DOHH2 (cell line): ENCODE measurements around the gene UBE2E1.

Source experiments
- H3F3A ChIP-seq: fragments of 200-600 bp; sonication (generic), shearing (Covaris generic); 2 replicates; pipeline ENCODE4 v1.6.0; 2016; ENCODE audit warnings: antibody characterized with exemption, mild to moderate bottlenecking; ENCODE audit not compliant: control insufficient read depth, insufficient read depth
- H3K27ac ChIP-seq: fragments of 200-600 bp; sonication (generic); 2 replicates; pipeline ENCODE4 v1.5.1; 2014; ENCODE audit warnings: low read depth, mild to moderate bottlenecking, low read length, moderate library complexity
- H3K27me3 ChIP-seq: fragments of 200-600 bp; sonication (generic); 2 replicates; pipeline ENCODE4 v1.6.1; 2014; ENCODE audit warnings: mild to moderate bottlenecking, low read length, mixed read lengths; ENCODE audit not compliant: control insufficient read depth
- H3K36me3 ChIP-seq: fragments of 200-600 bp; sonication (generic); 2 replicates; pipeline ENCODE4 v1.6.1; 2014; ENCODE audit warnings: mild to moderate bottlenecking, low read length, moderate library complexity, mixed read lengths; ENCODE audit not compliant: control insufficient read depth
- H3K4me1 ChIP-seq: fragments of 200-600 bp; sonication (generic); 2 replicates; pipeline ENCODE4 v1.6.1; 2014; ENCODE audit warnings: mild to moderate bottlenecking, low read length, mixed read lengths; ENCODE audit not compliant: control insufficient read depth
- H3K4me2 ChIP-seq: fragments of 200-600 bp; sonication (generic); 2 replicates; pipeline ENCODE4 v1.6.0; 2014; ENCODE audit warnings: mild to moderate bottlenecking, low read length, moderate library complexity
- H3K4me3 ChIP-seq: fragments of 200-600 bp; sonication (generic); 2 replicates; pipeline ENCODE4 v1.5.1; 2014; ENCODE audit warnings: mild to moderate bottlenecking, low read length, mixed read lengths
- H3K79me2 ChIP-seq: fragments of 200-600 bp; sonication (generic); 2 replicates; pipeline ENCODE4 v1.6.1; 2014; ENCODE audit warnings: mild to moderate bottlenecking, low read length, mixed read lengths; ENCODE audit not compliant: control insufficient read depth
- H3K9me2 ChIP-seq: fragments of 200-600 bp; sonication (generic); replicated peaks from 2 replicates; pipeline ENCODE4 v1.6.1; 2014; ENCODE audit warnings: mild to moderate bottlenecking, low read length, mixed read lengths; ENCODE audit not compliant: control insufficient read depth
- H3K9me3 ChIP-seq: fragments of 200-600 bp; sonication (generic); 2 replicates; pipeline ENCODE4 v1.6.1; 2014; ENCODE audit warnings: antibody characterized with exemption, low read length, mixed read lengths; ENCODE audit not compliant: control insufficient read depth, insufficient read depth
- H4K20me1 ChIP-seq: fragments of 200-600 bp; sonication (generic); 2 replicates; pipeline ENCODE4 v1.6.0; 2014; ENCODE audit warnings: low read depth, mild to moderate bottlenecking, antibody characterized with exemption, low read length, moderate library complexity; ENCODE audit not compliant: control insufficient read depth, insufficient read depth
- EZH2phosphoT487 ChIP-seq: fragments of 200-600 bp; sonication (generic); IDR thresholded peaks from 2 replicates; pipeline ENCODE4 v1.6.1; 2017; ENCODE audit warnings: borderline replicate concordance, mild to moderate bottlenecking, antibody characterized with exemption, low read length, moderate library complexity, mixed read lengths
- TF ChIP-seq, protein P1 (sequence below): fragments of 200-600 bp; sonication (generic); IDR thresholded peaks from one replicate; pipeline ENCODE4 v1.5.1; 2014; ENCODE audit warnings: antibody characterized with exemption, mild to moderate bottlenecking, low read depth, low read length; ENCODE audit not compliant: poor library complexity, severe bottlenecking

Gene UBE2E1

DNA sequence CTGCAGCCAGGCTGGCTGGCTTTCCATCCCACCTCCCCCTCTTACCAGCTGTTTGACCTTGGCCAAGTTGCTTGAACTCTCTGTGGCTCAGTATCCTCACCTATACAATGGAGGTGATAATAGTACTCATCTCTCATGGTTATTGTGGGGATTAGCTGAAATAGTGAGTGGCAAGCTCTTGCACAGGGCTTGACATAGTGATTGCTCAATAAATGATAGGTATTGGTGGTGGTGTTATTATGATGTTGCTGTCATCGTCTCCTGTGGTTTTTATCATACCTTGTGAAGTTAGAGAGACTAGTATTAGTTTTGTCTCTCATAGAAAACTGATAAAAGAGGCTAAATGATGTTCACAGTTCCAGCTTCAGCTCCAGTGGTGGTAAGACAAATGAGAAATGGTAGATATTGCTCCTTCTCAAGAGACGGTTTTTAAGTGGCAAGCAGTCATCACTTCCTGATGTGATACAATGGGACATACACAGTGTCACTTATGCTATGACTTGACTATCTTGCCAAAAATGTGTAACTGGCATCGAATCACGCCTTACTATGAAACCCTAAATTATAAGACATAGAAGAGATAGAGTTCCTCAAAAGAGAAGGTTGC, 12.1 kb upstream of the UBE2E1 start:
- Histone ChIP-seq H3K9me3 (no peaks in the 10 kb centered on the region), H3K27ac (no peak overlapping the region), H3K9me2 (no peaks in the 10 kb centered on the region), H3F3A (no peaks in the 10 kb centered on the region), H3K4me3 (no peak overlapping the region), H3K4me2 (no peak overlapping the region), H3K79me2 (no peaks in the 10 kb centered on the region), H3K4me1 (no peaks in the 10 kb centered on the region), H4K20me1 (no peaks in the 10 kb centered on the region), H3K36me3 (no peaks in the 10 kb centered on the region), H3K27me3 (peaks cover 26% of the 10 kb centered on the region)
- TF ChIP-seq EZH2phosphoT487, result no peak
- TF ChIP-seq, protein P1, sequence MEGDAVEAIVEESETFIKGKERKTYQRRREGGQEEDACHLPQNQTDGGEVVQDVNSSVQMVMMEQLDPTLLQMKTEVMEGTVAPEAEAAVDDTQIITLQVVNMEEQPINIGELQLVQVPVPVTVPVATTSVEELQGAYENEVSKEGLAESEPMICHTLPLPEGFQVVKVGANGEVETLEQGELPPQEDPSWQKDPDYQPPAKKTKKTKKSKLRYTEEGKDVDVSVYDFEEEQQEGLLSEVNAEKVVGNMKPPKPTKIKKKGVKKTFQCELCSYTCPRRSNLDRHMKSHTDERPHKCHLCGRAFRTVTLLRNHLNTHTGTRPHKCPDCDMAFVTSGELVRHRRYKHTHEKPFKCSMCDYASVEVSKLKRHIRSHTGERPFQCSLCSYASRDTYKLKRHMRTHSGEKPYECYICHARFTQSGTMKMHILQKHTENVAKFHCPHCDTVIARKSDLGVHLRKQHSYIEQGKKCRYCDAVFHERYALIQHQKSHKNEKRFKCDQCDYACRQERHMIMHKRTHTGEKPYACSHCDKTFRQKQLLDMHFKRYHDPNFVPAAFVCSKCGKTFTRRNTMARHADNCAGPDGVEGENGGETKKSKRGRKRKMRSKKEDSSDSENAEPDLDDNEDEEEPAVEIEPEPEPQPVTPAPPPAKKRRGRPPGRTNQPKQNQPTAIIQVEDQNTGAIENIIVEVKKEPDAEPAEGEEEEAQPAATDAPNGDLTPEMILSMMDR, result no peak

DNA sequence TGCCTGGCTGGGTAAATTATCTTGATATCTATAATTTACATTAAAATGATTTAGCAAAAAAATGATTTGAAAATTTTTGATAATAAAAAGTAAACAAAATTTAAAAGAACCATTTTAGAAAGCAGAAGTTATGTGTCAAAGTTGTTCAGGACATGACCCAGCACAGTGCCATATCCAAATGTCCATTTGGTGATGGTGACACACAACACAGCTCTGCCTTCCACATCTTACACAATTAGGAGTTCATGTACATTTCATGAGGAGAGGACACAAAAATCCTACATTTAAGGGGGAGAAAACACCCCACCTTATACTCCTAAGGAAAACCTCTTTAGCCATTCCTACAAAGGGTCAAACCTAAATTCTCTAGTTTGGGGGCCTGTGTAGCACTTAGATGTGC, 10.7 kb upstream of the UBE2E1 start:
- H3K27me3 ChIP-seq, result peaks cover 26% of the 10 kb centered on the region
- no peaks in the 10 kb centered on the region for H3K79me2 ChIP-seq
- no peak overlapping the region for H3K27ac ChIP-seq
- no peak overlapping the region for H3K4me3 ChIP-seq
- H3F3A ChIP-seq, result no peaks in the 10 kb centered on the region
- H3K4me1 ChIP-seq, result no peaks in the 10 kb centered on the region
- H3K36me3 ChIP-seq, result no peaks in the 10 kb centered on the region
- no peaks in the 10 kb centered on the region for H3K9me2 ChIP-seq
- no peaks in the 10 kb centered on the region for H4K20me1 ChIP-seq
- no peak overlapping the region for H3K4me2 ChIP-seq
- TF ChIP-seq EZH2phosphoT487, result no peak
- TF ChIP-seq, protein P1, result no peak
- H3K9me3 ChIP-seq, result no peaks in the 10 kb centered on the region

DNA sequence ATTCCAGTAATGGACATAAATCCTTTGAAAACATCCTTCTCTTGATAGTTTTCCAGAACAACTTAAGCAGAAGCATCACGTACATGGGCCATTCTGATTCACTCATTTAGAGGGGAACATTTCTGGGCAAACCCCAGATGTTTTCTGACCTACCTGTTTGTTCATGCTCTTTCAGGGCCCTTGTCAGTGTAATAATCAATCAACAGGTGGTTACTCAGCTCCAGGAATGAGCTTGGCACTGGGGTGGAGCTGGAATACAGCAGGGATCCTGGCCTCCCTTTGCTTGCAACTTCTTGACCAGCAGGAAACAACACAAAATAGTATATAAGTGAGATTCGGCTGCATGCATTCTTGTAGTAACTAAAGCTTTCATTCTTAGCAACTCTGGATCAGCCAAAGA, 9.2 kb upstream of the UBE2E1 start:
- H3K4me3 ChIP-seq, result no peak overlapping the region
- H3F3A ChIP-seq, result no peaks in the 10 kb centered on the region
- H3K36me3 ChIP-seq, result no peaks in the 10 kb centered on the region
- H3K4me1 ChIP-seq, result no peaks in the 10 kb centered on the region
- no peak overlapping the region for H3K27ac ChIP-seq
- no peaks in the 10 kb centered on the region for H3K9me2 ChIP-seq
- TF ChIP-seq, protein P1, result no peak
- TF ChIP-seq EZH2phosphoT487, result no peak
- H3K4me2 ChIP-seq, result no peak overlapping the region
- peaks cover 21% of the 10 kb centered on the region for H3K27me3 ChIP-seq
- no peaks in the 10 kb centered on the region for H3K79me2 ChIP-seq
- no peaks in the 10 kb centered on the region for H3K9me3 ChIP-seq
- H4K20me1 ChIP-seq, result no peaks in the 10 kb centered on the region

DNA sequence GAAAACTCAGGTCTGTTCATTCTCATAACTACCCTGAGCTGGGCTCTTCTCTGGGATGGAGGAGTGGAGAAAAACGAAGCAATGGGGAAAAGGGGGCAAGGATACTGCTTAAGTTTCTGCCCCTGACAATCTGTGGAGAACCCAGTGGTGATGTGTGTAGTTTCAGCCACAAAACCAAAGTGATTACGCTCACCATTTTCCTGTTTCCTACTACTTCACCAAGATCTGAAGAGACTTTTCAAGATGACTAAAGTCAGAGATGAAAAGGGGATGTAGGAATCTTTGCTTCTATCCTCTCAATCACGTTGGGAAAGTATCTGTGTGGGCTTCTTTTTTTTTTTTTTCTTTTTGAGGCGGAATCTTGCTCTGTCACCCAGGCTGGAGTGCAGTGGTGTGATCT, 8.3 kb upstream of the UBE2E1 start:
- H3K27ac ChIP-seq, result no peak overlapping the region
- H3K9me2 ChIP-seq, result no peaks in the 10 kb centered on the region
- no peaks in the 10 kb centered on the region for H4K20me1 ChIP-seq
- H3F3A ChIP-seq, result no peaks in the 10 kb centered on the region
- H3K4me1 ChIP-seq, result no peaks in the 10 kb centered on the region
- H3K36me3 ChIP-seq, result no peaks in the 10 kb centered on the region
- no peak overlapping the region for H3K4me2 ChIP-seq
- H3K9me3 ChIP-seq, result no peaks in the 10 kb centered on the region
- TF ChIP-seq, protein P1, result no peak
- TF ChIP-seq EZH2phosphoT487, result no peak
- peaks cover 18% of the 10 kb centered on the region for H3K27me3 ChIP-seq
- H3K79me2 ChIP-seq, result no peaks in the 10 kb centered on the region
- H3K4me3 ChIP-seq, result no peak overlapping the region
